Liver (tissue), 9 donors: ENCODE data around the gene RBM22. TPM values are rescaled to one million over a fixed set of nuclear protein-coding genes. Genes with fewer than 3 reads are reported as not detected.

Experiments used
- DNase-seq: peaks from one replicate; pipeline ENCODE4 v3.0.0-alpha.2; 2017; ENCODE audit warnings: low spot score
- H3K27ac ChIP-seq, 2 donors: one replicate each; pipeline ENCODE4 v1.7.0; 2013; ENCODE audit warnings: inconsistent platforms in 2 of 2, low read length in 2 of 2, control low read depth in 1 of 2, low read depth in 1 of 2, mild to moderate bottlenecking in 1 of 2
- H3K27me3 ChIP-seq, 4 donors: one replicate each; pipeline versions ENCODE4 v1.6.1 to v1.7.0; 2013; ENCODE audit warnings: low read length in 3 of 4, inconsistent platforms in 1 of 4, mild to moderate bottlenecking in 1 of 4, moderate library complexity in 1 of 4; ENCODE audit not compliant: control insufficient read depth in 4 of 4, insufficient read depth in 4 of 4
- H3K36me3 ChIP-seq, 4 donors: one replicate each; pipeline versions ENCODE4 v1.6.1 to v1.7.0; 2013; ENCODE audit warnings: low read length in 3 of 4, mild to moderate bottlenecking in 3 of 4, low read depth in 1 of 4, moderate library complexity in 1 of 4; ENCODE audit not compliant: control insufficient read depth in 4 of 4, insufficient read depth in 3 of 4
- H3K4me1 ChIP-seq, 4 donors: one replicate each; pipeline versions ENCODE4 v1.6.1 to v1.7.0; 2013; ENCODE audit warnings: low read length in 3 of 4, mild to moderate bottlenecking in 3 of 4, moderate library complexity in 1 of 4; ENCODE audit not compliant: control insufficient read depth in 4 of 4, insufficient read depth in 4 of 4
- H3K4me3 ChIP-seq, 3 donors: one replicate each; pipeline versions ENCODE4 v1.6.1 to v1.7.0; 2013; ENCODE audit warnings: low read length in 3 of 3, control low read depth in 1 of 3, low read depth in 1 of 3, mild to moderate bottlenecking in 1 of 3
- H3K9ac ChIP-seq, 2 donors: one replicate each; pipeline ENCODE4 v1.7.0; 2013; ENCODE audit warnings: low read length in 2 of 2, mild to moderate bottlenecking in 2 of 2, moderate library complexity in 2 of 2, control low read depth in 1 of 2, low read depth in 1 of 2
- H3K9me3 ChIP-seq, 4 donors: one replicate each; pipeline versions ENCODE4 v1.6.1 to v1.7.0; 2013; ENCODE audit warnings: low read length in 3 of 4; ENCODE audit not compliant: control insufficient read depth in 4 of 4
- ATF3 ChIP-seq: IDR thresholded peaks from 2 replicates; pipeline ENCODE4 v1.6.1; 2016; ENCODE audit warnings: antibody characterized with exemption
- CTCF ChIP-seq: fragments of 150-350 bp; IDR thresholded peaks from 2 replicates; pipeline ENCODE4 v1.5.1; 2017; ENCODE audit warnings: improper control_type of control experiment, low read depth, low read length; ENCODE audit not compliant: missing input control
- EGR1 ChIP-seq, 2 donors: IDR thresholded peaks; 2 replicates each; pipeline ENCODE4 v1.6.1; 2016 to 2018; ENCODE audit warnings: antibody characterized with exemption in 2 of 2, low read depth in 2 of 2
- FOXA1 ChIP-seq: IDR thresholded peaks from 2 replicates; pipeline ENCODE4 v1.6.1; 2016; ENCODE audit warnings: antibody characterized with exemption
- FOXA2 ChIP-seq: IDR thresholded peaks from 2 replicates; pipeline ENCODE4 v1.6.1; 2016; ENCODE audit warnings: antibody characterized with exemption
- GABPA ChIP-seq, 2 donors: IDR thresholded peaks in 1 of 2; conservative IDR thresholded peaks in 1 of 2; 2 replicates each; pipeline ENCODE4 v1.6.1; 2016; ENCODE audit warnings: antibody characterized with exemption in 2 of 2, mild to moderate bottlenecking in 1 of 2, moderate library complexity in 1 of 2
- HNF4G ChIP-seq: IDR thresholded peaks from 2 replicates; pipeline ENCODE4 v1.6.1; 2016; ENCODE audit warnings: antibody characterized with exemption
- JUND ChIP-seq, 2 donors: IDR thresholded peaks; 2 replicates each; pipeline ENCODE4 v1.6.1; 2016; ENCODE audit warnings: antibody characterized with exemption in 2 of 2
- MAX ChIP-seq: IDR thresholded peaks from 2 replicates; pipeline ENCODE4 v1.6.1; 2016; ENCODE audit warnings: antibody characterized with exemption
- REST ChIP-seq: IDR thresholded peaks from 2 replicates; pipeline ENCODE4 v1.6.1; 2016; ENCODE audit warnings: antibody characterized with exemption, mild to moderate bottlenecking
- RXRA ChIP-seq, 2 donors: IDR thresholded peaks; 2 replicates each; pipeline ENCODE4 v1.6.1; 2017 to 2018; ENCODE audit warnings: antibody characterized with exemption in 2 of 2, mild to moderate bottlenecking in 1 of 2
- SP1 ChIP-seq: IDR thresholded peaks from 2 replicates; pipeline ENCODE4 v1.6.1; 2018; ENCODE audit warnings: antibody characterized with exemption, mild to moderate bottlenecking
- TAF1 ChIP-seq: conservative IDR thresholded peaks from 2 replicates; pipeline ENCODE4 v1.6.1; 2016; ENCODE audit warnings: antibody characterized with exemption, mild to moderate bottlenecking
- YY1 ChIP-seq: IDR thresholded peaks from 2 replicates; pipeline ENCODE4 v1.6.1; 2016; ENCODE audit warnings: antibody characterized with exemption, mild to moderate bottlenecking
- ZBTB33 ChIP-seq: IDR thresholded peaks from 2 replicates; pipeline ENCODE4 v1.6.1; 2016; ENCODE audit warnings: antibody characterized with exemption
- WGBS: extraction: QIAGEN DNeasy Blood & Tissue Kit; methylation state at CpG from one replicate; pipeline ENCODE4 v1.1.7; 2013; 5-methylcytosine and 5-hydroxymethylcytosine counted together
- polyA plus RNA-seq, 2 donors: library from polyadenylated mRNA; stranded (reverse) in 1 of 2; unstranded in 1 of 2; fragments of 200-250 nt in 1 of 2; fragments of >200 nt in 1 of 2; fragmentation: Nextera tagmentation in 1 of 2; extraction: Ambion mirVana in 1 of 2; gene quantifications; one replicate each; pipeline versions ENCODE4 v1.2.1 to v1.2.3, GENCODE V29; 2013 to 2015
- total RNA-seq, 2 donors: library from RNA; depleted of rRNA; stranded (reverse); fragments of >200 nt; gene quantifications; one replicate each; pipeline ENCODE4 v1.2.3, GENCODE V29; 2014
- donor health status: healthy.
- donor health status: healthy.
- donor health status: healthy.
- donor health status: healthy.
- donor health status: healthy.

RBM22 gene
- total and polyA plus RNA-seq, 4 donors, result 10.7 to 19.7 (median 12.3) TPM

GRCh38 chr5:150734579-150735384 is 33.9 kb upstream of the RBM22 start:
- Histone ChIP-seq H3K9ac (no peak overlapping the region), H3K9me3 (no peaks in the 10 kb centered on the region), H3K4me1 (no peaks in the 10 kb centered on the region), H3K27me3 (no peaks in the 10 kb centered on the region), H3K4me3 (no peak overlapping the region), H3K36me3 (peaks cover 4 to 34% (median 30%) of the 10 kb centered on the region in 4 donors), H3K27ac (no peak overlapping the region)
- no peak for DNase-seq
- TF ChIP-seq GABPA (IDR thresholded peaks at IDR 0.05 in 1 of 2, conservative IDR thresholded peaks at IDR 0.05 in 1 of 2) (no peak), CTCF (no peak), SP1 (no peak), JUND (IDR thresholded peaks at IDR 0.05) (no peak), RXRA (IDR thresholded peaks at IDR 0.05) (no peak), ATF3 (no peak), FOXA2 (no peak), TAF1 (no peak), EGR1 (IDR thresholded peaks at IDR 0.05; ENCODE audit: low read depth in 2 of 2) (no peak), YY1 (no peak), REST (no peak), FOXA1 (no peak)
- 89% methylated on average over 7 of the region's 7 CpGs for WGBS

GRCh38 chr5:150731669-150732242 is 30.9 kb upstream of the RBM22 start:
- Histone ChIP-seq H3K27me3 (no peaks in the 10 kb centered on the region), H3K9me3 (no peaks in the 10 kb centered on the region), H3K4me3 (no peak overlapping the region), H3K4me1 (no peaks in the 10 kb centered on the region), H3K27ac (no peak overlapping the region), H3K9ac (no peak overlapping the region), H3K36me3 (peaks cover 4 to 49% (median 45%) of the 10 kb centered on the region in 4 donors)
- no peak for DNase-seq
- WGBS, result 91% methylated on average over 6 of the region's 6 CpGs
- TF ChIP-seq TAF1 (no peak), FOXA1 (no peak), REST (no peak), HNF4G (no peak), MAX (no peak), YY1 (no peak), ZBTB33 (no peak)
